Measurements from ENCODE around the gene RNF146.
"Not testable (repeated sequence)": the region's sequence is repeated elsewhere in the genome, so short reads cannot be mapped to it uniquely, and the experiment has no call there.

Gene RNF146

DNA sequence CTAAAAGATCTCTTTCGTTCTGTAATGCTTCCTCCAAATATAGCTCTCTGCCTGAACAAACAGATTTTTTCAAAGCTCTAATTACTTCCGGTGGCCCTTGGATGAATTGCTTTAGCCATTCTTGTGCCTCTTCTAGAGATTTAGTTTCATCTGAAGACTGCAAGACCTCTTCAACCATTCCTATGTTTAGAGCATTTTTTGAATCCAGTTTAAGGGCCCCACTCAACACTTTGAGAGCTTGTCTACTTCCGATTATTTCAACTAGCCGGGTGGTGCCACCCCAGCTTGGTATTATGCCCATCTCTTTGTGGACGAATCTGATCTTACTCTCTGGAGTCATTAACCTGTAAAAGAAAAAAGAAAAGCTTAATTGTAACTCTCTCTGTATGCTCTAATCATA, 23.3 kb downstream of the RNF146 start:
- no peak for DNase-seq

DNA sequence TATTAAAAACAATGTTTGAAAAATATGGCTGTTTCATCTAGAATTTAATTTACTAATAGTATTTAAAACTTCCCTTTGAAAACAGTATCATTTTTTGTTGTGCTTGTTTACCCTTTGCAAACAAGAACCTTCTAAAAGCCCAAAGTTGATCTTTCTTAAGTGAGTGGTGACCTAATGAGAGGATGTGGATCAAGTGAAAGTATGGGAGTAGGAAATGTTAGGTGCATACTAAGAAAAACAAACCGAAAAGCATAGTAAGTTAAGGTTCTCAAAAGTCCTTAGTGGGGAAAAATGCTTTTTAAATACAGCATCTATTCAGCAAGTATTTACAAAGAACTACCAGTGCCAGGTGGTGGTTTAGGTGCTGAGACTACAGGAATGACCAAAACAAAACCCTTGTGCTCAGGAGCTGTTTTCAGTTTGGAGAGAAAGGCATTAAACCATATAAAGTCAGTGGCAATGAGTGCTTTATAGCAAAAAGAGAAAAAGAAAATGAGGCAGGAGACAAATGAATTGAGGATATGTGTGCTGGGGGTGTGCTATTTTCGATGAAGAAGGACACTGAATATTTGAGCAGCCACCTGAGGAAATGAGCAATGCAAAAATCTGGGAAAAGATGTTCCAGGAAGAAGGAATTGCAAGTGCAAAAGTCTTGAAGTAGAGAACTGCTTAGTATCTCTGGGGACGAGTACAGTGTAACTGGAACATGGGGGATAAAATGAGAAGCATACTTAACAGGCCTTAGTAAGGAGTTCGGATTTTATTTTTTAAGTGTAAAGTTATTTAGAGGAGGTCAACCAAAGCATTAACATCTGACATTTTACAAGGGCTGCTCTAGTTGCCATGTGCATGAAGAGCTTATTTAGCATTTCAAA, 24.0 kb downstream of the RNF146 start:
- DNase-seq = no peak

DNA sequence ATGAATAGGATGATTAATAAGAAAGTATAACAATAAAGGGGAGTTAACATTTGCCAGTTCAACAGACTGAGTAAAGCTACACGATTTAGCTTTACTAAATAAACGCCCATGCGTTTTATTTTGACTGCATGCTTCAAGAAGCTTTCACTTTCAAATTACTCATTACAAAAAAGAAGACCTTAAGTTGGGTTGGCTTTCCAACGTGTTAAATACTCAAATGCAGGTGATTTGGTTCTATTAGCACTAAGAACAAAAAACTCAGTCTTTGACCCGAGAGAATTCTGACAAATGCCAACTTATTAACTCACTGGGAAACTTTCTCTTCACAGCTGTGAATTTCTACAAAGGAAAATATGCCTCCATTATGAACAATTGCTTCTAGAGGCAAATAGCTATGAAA, 24.8 kb downstream of the RNF146 start:
- DNase-seq = peak in 1 of 2 donors; percentile 21

DNA sequence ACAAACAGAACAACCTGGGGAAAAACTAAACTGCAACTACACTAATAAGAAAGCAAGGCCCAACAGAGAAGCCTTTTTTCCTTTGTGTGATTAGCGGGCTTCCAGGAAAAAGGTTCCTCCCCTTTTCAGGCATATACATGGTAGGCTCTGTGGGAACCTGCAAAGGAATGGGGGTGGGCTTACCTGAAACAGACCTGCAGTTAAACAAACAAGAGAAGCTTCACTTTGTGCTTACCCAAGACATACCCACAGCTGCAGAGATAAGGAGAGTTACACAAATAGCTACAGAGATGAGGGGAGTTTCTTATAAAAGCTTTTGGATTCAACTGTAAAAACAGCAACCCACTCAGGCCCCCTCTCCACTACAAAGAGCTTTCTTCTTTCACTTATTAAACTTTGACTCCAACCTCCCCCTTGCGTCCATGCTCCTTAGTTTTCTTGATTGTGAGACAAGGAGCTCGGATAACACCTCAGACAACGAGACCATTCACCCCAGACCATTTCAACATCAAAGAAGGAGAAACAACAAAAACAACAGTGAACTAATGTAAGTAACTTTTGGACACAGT, 30.9 kb downstream of the RNF146 start:
- DNase-seq = no peak

DNA sequence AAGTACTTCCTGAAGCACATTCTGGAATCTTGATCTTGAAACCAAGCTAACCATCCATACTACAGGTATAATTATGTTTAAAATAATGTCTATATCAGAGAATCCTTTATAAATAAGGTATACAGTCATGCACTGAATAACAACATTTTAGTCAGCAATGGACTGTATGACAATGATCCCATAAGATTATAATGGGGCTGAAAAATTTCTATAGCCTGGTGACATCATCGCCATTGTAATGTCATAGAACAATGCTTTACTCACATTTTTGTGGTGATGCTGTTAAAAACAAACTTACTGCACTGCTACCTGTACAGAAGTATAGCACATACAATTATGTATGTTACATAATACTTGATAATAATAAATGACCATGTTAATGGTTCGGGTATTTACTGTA, 31.8 kb downstream of the RNF146 start:
- no peak for DNase-seq

DNA sequence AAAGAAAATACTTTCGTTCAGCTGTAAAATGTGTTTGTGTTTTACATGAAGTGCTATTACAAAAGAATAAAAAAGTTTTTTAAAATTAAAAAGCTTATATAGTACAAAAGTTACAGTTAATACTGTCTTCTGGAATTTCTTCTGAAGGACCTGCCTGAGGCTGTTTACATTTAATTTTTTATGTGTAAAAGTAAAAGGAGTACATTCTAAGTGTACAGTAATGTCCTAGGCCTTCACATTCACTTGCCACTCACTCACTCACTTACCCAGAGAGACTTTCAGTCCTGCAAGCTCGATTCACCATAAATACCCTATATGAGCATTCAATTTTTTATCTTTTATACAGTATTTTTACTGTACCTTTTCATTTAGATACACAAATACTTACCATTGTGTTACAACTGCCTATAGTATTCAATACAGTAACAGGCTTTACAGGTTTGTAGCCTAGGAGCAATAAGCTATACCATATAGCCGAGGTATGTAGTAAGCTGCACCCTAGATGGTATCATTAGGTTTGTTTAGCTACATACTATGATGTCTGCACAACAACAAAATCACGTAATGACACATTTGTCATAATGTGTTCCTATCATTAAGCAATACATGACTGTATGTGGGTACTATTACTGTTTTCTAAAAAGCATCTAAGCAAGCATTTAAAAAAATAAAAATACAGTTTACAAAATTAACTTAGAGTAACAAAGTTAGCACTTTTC, 33.0 kb downstream of the RNF146 start:
- DNase-seq = no peak

DNA sequence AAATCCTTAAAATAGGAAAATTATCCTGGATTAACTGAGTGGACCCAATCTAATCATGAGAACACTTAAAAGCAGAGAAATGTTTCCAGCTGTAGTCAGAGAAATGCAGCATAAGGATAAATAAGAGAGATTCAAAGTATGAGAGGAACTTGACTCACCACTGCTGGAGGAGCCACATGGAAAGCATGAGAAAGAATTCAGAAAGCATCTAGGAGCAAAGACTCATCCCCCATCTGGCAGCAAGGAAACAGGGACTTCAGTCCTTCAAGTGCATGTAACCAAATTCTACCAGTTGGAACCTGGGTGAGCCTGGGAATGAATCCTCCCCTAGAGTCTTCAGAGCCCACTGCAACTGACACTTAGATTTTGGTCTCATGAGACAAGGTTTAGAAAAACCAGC, 33.7 kb downstream of the RNF146 start:
- DNase-seq = no peak

DNA sequence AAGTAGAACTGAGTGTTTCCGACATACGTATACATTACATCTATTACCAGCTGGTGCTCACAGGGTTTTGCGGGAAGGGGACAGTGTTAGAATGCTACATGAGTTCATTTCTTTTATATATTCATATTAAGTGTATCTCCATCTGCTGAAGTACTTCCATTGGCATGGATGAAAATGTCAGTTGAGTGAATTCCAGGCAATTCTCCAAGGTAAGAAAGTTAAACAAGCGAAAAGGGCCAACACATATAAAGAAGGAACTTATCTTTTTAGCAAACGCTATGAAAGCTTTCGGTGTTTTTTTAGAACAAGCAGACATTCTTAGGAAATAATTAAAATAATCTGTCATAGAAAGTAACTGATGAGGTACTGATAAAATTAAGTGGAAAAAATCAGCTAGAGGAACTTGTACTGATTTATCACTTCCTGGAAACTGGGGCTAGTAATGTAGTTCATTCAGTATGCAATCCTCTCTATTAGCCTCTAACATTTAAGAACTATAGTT, 34.6 kb downstream of the RNF146 start:
- DNase-seq = no peak

DNA sequence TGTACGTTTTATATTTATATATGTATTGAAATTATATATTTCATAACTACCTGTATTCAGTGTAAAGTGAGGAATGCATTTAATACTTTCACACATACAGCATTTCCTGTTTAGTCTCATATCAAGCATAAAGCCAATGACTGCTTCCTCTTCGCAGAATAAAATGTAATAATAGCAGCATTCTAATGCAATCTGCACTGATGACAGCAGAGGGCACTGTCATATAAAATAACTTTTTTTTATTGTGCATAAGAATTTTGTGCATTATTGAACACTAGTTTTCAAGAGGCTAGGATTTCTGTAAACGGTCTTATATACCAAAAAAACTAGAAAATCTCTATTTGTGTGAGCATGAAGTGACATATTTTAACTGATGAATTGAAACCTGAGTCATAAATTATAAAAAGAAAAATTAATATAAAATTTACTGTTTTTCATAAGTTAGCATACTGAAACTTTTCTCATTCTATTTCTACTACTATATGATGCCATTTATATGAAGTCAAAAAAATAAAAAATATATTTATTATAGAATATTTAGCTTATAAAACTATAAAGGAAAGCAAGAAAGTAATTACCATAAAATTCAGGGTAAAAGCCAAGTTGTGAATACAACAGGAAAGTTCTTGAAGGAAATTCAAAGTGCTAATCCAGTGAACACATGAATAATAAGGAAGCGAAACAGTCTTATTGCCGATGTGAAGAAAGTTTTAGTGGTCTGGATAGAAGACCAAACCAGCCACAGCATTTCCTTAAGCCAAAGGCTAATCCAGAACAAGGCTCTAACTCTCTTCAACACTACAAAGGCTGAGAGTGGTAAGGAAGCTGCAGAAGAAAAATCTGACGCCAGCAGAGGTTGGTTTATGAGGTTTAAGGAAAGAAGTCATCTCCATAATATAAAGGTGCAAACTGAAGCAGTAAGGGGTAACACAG, 36.3 kb downstream of the RNF146 start:
- DNase-seq = peak in 1 of 2 donors; percentile 44

DNA sequence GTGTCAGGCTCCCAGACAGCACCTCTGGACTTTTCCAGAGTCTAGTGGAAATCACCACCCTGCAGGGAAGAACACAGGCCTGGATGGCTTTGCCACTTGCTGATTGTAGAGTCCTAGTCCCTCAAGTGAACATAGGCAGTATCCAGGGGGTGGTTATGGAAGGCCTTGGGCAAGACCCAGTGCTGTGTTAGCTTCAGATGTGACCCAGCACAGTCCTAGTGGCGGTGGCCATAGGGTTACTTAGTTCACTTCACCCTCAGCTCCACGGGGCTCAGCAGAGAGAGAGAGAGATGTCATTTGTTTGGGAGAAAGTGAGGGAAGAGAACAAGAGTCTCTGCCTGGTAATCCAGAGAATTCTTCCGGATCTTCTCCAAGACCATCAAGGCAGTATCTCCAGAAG, 37.3 kb downstream of the RNF146 start:
- DNase-seq = no peak

DNA sequence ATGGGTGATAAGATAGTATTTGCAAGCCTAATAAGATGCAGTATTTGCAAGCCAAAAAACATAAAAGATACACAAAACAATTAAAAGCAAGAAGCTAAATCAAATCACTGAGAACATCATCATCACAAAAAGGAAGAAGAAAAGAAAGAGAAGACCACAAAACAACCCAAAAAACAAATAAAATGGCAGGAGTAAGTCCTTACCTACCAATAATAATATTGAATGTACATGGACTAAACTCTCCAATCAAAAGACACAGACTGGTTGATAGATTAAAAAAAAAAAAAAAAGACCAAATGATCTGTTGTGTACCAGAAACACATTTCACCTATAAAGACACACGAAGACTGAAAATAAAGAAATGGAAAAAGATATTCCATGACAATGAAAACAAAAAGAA, 39.1 kb downstream of the RNF146 start:
- no peak for DNase-seq

DNA sequence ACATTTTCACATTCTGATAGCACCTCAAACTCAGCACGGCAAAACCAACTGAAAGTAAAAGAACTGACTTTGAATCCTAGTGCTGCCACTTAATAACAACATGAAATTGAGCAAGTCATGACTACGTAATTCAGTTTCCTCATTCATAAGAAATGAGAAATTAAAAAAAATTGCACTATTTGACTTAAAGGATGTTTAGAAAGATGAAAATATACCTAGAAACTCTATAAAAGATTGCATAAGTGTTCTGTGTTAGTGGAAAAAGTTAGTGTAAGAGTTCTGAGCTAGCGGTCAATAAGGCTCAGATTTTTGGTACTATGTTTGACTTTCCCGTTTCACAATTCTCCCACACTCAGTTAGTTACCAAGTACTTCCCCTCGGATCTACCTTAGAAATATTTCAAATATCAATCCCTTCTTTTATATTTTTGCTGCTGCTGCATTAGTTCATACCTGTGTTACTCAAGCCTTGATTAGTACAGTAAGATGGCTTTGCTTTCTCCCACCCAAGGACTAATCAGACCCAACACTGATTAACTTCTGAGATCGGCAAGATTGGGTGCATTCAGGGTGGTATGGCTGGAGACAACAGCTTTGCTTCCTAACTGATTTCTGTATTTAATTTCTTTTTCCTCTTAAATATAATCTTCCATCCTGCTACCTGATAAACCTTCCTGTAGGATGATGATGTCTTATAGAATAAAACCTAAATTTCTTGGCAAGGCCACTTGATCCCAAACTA, 50.9 kb downstream of the RNF146 start:
- no peak for DNase-seq

DNA sequence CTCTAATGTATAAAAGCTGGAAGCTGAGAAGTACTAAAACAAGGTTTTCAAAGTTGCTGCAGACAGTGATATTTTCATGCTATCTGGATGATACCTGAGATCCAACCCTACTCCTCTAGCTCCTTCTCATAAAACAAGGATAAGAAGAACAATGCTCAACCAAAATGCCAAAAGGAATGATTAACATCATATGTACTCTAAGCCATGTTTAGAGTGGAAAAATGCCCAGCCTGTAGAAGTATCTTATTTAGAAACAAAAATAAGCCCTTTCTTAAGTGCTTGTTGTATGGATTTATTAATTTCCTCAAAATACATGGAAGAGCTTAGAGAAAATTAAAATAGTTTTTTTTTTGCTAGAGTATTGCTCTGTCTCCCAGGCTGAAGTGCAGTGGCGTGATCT, 53.0 kb downstream of the RNF146 start:
- no peak for DNase-seq

DNA sequence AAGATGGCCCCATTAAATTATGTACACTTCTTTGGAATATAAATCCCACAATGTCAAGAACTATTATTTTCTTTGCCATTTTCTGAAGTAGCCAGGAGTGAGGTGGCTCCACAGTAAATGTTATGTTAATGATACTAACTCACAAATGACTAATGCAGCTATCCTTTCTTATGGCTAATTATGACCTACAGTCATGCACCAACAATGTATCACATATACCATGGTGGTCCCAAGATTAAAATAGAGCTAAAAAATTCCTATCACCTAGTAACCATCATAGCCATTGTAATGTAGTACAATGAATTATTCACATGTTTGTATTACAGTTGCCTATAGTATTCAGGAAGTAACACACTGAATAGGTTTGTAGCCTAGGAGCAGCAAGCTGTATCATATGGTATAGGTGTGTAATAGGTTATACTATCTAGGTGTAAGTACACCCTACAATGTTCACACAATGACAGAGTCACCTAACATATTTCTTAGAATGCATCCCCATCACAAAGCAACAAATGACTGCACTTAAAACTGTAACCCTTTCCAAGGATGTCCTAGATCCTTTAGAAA, 61.5 kb downstream of the RNF146 start:
- no peak for DNase-seq

DNA sequence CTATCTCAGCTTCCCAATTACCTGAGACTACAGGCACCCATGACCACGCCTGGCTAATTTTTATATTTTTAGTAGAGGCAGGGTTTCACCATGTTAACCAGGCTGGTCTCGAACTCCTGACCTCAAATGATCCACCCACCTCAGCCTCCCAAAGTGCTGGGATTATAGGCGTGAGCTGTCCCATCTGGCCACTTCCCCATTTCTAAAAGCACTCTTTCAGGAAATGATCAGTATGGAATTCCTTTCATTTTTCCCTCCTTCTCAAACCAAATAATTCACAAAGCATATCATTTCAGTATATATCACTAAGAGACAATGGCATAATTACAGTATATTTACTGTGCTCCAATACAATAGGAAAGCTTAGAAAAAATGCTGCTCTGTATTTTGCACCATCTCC, 64.6 kb downstream of the RNF146 start:
- not testable (repeated sequence) for DNase-seq

DNA sequence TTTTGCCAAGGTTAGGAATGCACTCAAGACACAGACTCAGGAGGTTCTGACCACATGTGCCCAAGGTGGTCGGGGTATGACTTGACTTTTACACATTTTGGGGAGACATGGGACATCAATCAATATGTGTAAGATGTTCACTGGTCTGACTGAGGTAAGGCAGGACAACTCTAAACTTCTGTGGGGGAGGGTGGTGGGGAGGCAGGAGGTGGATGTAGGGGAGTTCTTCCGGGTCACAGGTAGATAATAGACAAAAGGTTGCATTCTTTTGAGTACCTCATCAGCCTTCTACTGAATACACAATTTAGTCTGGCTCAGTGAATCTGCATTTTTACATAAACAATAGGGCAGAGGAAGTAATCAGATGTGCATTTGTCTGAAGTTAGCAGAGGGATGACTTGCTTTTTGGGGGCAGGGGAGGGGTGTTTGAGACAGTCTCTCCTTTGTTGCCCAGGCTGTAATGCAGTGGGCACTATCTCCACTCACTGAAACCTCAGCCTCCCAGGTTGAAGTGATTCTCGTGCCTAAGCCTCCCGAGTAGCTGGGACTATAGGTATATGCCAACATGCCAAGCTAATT, 65.8 kb downstream of the RNF146 start:
- no peak for DNase-seq

All from hippocampal formation (tissue), 2 donors.